ENCODE measurements around the gene IQSEC1. TPM values are rescaled to one million over a fixed set of nuclear protein-coding genes. Genes with fewer than 3 reads are reported as not detected.

Gene IQSEC1
- total RNA-seq, 1 donor, result 22.1 TPM

GRCh38 chr3:13064159-13064868, 8.9 kb downstream of the IQSEC1 start:
- no peak overlapping the region for H3K4me3 ChIP-seq (ENCODE audit: insufficient read depth, low read length)
- H4K20me1 ChIP-seq (ENCODE audit: insufficient read depth, low read length), result no peaks in the 10 kb centered on the region
- H3K36me3 ChIP-seq (ENCODE audit: insufficient read depth, low read length), result no peaks in the 10 kb centered on the region
- peak; percentile 90 for DNase-seq (ENCODE audit: insufficient read length, low spot score, missing footprints)
- no peak overlapping the region for H3K27ac ChIP-seq (ENCODE audit: low read depth, low read length)
- no peaks in the 10 kb centered on the region for H3K4me1 ChIP-seq (ENCODE audit: insufficient read depth, low read length)
- H3K4me2 ChIP-seq (ENCODE audit: insufficient read depth, low read length), result no peak overlapping the region
- H3K9me3 ChIP-seq (ENCODE audit: low read depth, low read length), result no peaks in the 10 kb centered on the region
- H3K79me2 ChIP-seq (ENCODE audit: insufficient read depth, low read length), result no peaks in the 10 kb centered on the region
- no peak for TF ChIP-seq CTCF (IDR thresholded peaks at IDR 0.05; ENCODE audit: extremely low read depth, low read depth, low read length)
- H3K27me3 ChIP-seq (ENCODE audit: insufficient read depth, low read length), result peaks cover 4% of the 10 kb centered on the region
- H2AFZ ChIP-seq (ENCODE audit: low read length), result no peak overlapping the region

- Histone ChIP-seq H3K36me3 (ENCODE audit: insufficient read depth, low read length) (no peaks in the 10 kb centered on the region), H4K20me1 (ENCODE audit: insufficient read depth, low read length) (no peaks in the 10 kb centered on the region), H3K9me3 (ENCODE audit: low read depth, low read length) (no peaks in the 10 kb centered on the region), H3K4me1 (ENCODE audit: insufficient read depth, low read length) (no peaks in the 10 kb centered on the region), H3K4me2 (ENCODE audit: insufficient read depth, low read length) (no peak overlapping the region), H2AFZ (ENCODE audit: low read length) (no peak overlapping the region), H3K27ac (ENCODE audit: low read depth, low read length) (no peak overlapping the region), H3K4me3 (ENCODE audit: insufficient read depth, low read length) (no peak overlapping the region), H3K79me2 (ENCODE audit: insufficient read depth, low read length) (no peaks in the 10 kb centered on the region), H3K27me3 (ENCODE audit: insufficient read depth, low read length) (peaks cover 4% of the 10 kb centered on the region)
- no peak for DNase-seq (ENCODE audit: insufficient read length, low spot score, missing footprints)
- TF ChIP-seq CTCF (IDR thresholded peaks at IDR 0.05; ENCODE audit: extremely low read depth, low read depth, low read length), result no peak
Measured at GRCh38 chr3:13063225-13063624, 10.0 kb downstream of the IQSEC1 start.

GRCh38 chr3:13062647-13063046, 10.6 kb downstream of the IQSEC1 start:
- no peak overlapping the region for H3K27ac ChIP-seq (ENCODE audit: low read depth, low read length)
- no peaks in the 10 kb centered on the region for H3K79me2 ChIP-seq (ENCODE audit: insufficient read depth, low read length)
- H3K9me3 ChIP-seq (ENCODE audit: low read depth, low read length), result no peaks in the 10 kb centered on the region
- H3K27me3 ChIP-seq (ENCODE audit: insufficient read depth, low read length), result peaks cover 4% of the 10 kb centered on the region
- TF ChIP-seq CTCF (IDR thresholded peaks at IDR 0.05; ENCODE audit: extremely low read depth, low read depth, low read length), result no peak
- H3K4me3 ChIP-seq (ENCODE audit: insufficient read depth, low read length), result no peak overlapping the region
- no peaks in the 10 kb centered on the region for H3K4me1 ChIP-seq (ENCODE audit: insufficient read depth, low read length)
- H3K4me2 ChIP-seq (ENCODE audit: insufficient read depth, low read length), result no peak overlapping the region
- H3K36me3 ChIP-seq (ENCODE audit: insufficient read depth, low read length), result no peaks in the 10 kb centered on the region
- no peak for DNase-seq (ENCODE audit: insufficient read length, low spot score, missing footprints)
- no peak overlapping the region for H2AFZ ChIP-seq (ENCODE audit: low read length)
- no peaks in the 10 kb centered on the region for H4K20me1 ChIP-seq (ENCODE audit: insufficient read depth, low read length)

GRCh38 chr3:13060341-13060910, 12.8 kb downstream of the IQSEC1 start:
- Histone ChIP-seq H2AFZ (ENCODE audit: low read length) (no peak overlapping the region), H3K79me2 (ENCODE audit: insufficient read depth, low read length) (no peaks in the 10 kb centered on the region), H3K4me3 (ENCODE audit: insufficient read depth, low read length) (no peak overlapping the region), H3K4me1 (ENCODE audit: insufficient read depth, low read length) (no peaks in the 10 kb centered on the region), H3K9me3 (ENCODE audit: low read depth, low read length) (no peaks in the 10 kb centered on the region), H4K20me1 (ENCODE audit: insufficient read depth, low read length) (no peaks in the 10 kb centered on the region), H3K27me3 (ENCODE audit: insufficient read depth, low read length) (peaks cover under 1% of the 10 kb centered on the region), H3K4me2 (ENCODE audit: insufficient read depth, low read length) (no peak overlapping the region), H3K36me3 (ENCODE audit: insufficient read depth, low read length) (no peaks in the 10 kb centered on the region), H3K27ac (ENCODE audit: low read depth, low read length) (no peak overlapping the region)
- no peak for DNase-seq (ENCODE audit: insufficient read length, low spot score, missing footprints)
- TF ChIP-seq CTCF (IDR thresholded peaks at IDR 0.05; ENCODE audit: extremely low read depth, low read depth, low read length), result no peak
